Stimulated activated CD8-positive, alpha-beta memory T cell treated with anti-CD3 and anti-CD28 coated beads, Interleukin-2, amount 100 ng/mL, for 48 hours (primary cell): ENCODE measurements around the gene NR2C2AP.
A peak's percentile ranks its signal among the peaks of the same experiment; 100 is the strongest.
"Not testable (repeated sequence)": the region's sequence is repeated elsewhere in the genome, so short reads cannot be mapped to it uniquely, and the experiment has no call there.

ENCODE experiments used
- DNase-seq, 2 donors: peaks; one replicate each; pipeline ENCODE4 v3.0.0-alpha.2; 2020; ENCODE audit warnings: low read depth in 2 of 2

Gene NR2C2AP

DNA sequence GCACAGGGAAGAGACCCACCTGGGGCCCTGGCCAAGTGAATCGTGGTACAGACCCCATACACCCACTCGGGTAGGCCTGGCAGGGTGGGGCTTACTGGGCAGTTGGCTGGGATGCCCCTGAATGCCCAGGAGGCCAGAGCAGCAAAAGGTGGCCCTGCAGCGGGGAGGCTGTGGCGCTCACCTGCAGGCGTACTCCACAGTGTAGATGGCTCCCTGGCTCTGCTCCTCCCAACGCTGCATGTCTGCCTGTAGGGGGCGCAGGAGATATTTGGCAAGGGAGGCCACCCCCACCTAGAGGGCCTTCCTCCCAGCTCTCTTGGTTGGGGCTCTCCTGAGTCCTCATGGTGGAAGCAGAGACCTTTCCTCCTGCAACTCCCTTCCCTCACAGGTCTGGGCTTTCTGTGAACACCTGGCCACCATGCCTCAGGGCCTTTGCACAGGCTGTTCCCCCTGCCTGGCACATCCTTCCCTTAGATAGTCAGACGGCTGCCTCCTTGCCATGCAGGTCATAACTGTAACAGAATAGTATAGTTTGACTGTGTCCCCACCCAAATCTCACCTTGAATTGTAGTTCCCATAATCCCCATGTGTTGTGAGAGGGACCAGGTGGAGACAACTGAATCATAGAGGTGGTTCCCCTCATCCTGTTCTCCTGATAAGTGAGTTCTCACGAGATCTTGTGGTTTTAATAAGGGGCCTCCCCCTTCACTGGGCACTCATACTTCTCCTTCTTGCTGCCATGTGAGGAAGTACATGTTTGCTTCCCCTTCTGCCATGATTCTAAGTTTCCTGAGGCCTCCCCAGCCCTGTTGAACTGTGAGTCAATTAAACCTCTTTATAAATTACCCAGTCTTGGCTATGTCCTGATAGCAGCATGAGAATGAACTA is 17.1 kb downstream of the NR2C2AP start:
- peak; percentile 26 to 30 for DNase-seq

DNA sequence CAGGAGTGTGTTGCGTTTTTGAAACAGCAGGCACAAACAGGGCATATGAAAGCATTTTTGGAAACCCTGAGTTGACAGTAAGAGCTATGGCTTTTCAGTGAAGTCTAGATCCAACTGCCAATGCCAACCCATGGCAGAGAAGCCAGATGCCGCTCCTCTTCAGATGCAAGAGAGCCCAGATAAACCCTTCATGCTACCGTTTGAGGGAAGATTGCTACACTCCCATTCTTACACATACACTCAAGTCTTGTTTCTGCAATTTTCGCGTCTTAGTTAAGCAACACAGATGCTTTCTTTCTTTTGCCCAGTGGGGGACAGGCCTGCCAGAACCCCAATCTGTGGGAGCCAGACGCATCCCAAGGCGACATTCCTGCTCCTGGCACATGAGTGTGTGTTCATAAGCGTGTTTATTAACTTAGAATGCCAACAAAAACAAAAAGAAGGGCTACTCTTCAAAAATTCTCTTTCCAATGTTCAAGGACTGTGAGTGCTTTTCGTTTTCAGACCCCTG is 21.7 kb downstream of the NR2C2AP start:
- DNase-seq = no peak

DNA sequence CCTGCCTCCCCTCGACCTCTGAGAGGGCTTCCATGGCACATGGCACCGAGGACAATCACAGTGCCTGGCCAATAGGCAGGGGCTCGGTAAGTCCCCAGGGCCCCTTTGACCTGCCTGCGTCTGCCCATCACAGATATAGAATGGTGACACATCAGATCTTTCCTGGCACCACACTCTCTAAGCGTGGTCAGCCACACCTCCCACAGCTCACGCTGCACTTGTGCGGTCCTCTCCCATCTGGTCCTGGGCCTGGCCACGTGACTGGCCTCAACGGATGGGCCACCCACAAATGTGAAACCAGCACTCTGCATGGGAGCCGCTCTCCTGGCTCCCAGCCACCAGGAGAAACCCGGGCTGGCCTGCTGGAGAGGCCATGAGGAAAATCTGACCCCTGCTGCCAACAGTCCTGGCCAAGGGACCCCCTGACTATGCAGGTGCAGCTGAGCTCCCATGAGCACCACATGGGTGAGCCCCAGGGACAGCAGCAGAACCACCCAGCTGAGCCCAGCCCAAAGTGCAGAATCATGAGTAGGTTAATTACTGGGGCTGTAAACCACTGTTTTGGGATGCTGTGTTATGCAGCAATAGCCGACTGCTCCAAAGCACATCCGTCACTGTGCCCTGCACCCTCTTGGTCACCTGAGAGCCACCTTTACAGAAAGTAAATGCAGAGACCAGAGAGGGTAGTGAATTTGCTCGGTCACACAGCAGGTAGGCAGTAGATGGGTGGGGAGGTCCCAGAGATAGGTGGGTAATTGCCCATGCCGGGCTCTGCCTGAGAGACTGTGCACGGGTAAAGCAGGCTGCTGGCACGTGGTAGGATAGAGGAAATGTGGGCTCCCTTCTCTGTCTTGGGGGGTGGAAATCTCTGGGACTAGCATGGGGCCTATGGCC is 23.4 kb downstream of the NR2C2AP start:
- DNase-seq = no peak

DNA sequence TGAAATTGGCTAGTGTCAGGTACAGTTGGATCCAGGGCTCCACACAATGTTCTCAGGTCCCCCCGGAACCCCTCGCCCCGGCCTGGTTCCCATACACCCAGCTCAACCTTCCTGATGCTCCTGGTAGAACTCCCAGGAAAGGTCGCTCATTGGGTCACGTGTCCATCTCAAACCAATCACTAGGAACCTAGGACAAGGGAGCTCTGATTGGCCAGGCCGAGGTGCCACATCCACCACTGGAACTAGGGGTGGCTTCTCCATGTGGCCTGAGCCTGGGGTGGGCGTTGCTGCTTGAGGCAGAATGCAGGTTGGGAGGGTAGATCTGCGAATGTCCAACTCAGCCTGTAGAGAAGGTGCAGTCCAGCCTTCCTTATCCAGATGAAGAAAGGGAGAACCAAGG is 26.3 kb downstream of the NR2C2AP start:
- DNase-seq = no peak

DNA sequence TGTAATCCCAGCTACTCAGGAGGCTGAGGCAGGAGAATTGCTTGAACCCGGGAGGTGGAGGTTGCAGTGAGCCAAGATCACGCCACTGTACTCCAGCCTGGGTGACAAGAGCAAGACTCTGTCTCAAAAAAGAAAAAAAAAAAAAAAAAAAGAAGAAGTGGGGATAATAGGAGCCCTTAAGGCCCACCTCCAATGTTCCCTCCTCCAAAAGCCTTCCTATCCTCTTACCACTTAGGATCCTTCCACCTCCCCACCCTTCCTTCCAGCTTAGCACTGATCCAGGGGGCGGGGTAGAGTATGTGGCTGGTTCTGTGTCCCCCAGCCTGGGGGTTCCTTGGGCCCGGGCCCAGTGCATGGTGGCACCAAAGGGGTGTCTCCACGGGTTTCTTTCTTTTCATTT is 30.0 kb downstream of the NR2C2AP start:
- DNase-seq = not testable (repeated sequence)

DNA sequence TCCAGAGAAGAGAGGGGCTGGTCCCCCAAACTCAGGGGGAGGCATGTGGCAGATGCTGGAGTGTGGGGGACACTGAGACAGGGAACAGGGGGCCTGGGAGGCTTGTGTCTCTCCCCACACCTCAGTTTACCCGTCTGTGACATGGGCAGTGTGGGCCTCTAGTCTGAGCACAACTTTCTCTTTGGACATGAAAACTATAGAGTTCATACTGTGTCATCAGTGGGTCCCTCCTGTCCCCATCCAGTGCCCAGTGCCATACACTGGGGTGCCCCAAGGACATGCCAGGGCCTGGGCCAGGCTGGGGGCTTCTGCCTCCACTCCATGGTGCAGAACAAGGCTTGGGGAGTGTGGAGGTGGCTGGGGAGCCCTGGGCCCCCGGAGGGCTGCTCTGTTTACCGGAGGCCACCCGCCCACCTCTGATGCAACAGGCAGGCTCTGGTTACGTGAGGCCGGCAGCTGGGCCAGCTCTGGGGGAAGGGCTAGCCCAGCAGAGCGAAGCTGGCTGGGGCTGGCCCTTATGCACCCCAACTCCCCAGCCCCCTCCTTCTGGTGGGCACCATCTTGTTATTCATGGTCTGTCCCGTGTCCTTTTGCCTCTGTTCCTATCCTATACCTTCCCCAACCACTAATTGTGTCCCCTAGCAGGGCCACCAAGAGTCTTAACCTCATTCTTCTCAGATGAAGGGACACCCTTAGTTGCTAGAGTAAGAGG is 31.2 kb downstream of the NR2C2AP start:
- DNase-seq = no peak

DNA sequence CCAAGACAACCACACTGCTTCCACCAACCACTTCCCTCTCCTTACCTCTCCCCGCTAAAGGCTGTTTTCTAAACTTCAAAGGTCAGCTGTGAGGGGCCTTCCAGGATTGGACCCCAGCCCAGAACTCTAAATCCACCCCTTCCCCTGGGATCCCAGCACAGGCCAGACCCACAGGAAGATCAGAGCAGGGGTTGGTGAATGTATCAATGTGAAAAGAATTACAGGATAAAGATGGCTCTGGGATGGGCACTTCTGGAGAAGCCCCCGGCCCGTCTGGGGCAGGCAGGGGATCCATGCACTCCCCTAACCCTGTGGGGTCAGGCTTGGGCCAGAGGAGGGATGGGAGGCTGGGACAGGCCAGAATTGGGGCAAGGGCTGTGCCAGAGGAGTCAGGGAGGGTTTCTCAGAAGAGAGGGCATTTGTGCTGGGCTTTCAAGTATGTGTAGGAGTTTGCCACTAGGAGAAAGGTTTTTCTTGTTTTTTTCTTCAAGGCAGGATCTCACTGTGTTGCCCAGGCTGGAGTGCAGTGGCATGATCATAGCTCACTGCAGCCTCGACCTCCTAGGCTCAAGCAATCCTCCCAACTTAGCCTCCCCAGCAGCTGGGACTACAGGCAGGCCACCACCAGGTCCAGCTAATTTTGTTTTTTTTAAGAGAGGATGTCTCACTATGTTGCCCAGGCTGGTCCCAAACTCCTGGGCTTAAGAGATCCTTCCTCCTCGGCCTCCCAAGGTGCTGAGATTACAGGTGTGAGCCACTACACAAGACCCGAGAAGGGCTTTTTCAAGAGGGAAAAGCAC is 32.1 kb downstream of the NR2C2AP start:
- no peak for DNase-seq

DNA sequence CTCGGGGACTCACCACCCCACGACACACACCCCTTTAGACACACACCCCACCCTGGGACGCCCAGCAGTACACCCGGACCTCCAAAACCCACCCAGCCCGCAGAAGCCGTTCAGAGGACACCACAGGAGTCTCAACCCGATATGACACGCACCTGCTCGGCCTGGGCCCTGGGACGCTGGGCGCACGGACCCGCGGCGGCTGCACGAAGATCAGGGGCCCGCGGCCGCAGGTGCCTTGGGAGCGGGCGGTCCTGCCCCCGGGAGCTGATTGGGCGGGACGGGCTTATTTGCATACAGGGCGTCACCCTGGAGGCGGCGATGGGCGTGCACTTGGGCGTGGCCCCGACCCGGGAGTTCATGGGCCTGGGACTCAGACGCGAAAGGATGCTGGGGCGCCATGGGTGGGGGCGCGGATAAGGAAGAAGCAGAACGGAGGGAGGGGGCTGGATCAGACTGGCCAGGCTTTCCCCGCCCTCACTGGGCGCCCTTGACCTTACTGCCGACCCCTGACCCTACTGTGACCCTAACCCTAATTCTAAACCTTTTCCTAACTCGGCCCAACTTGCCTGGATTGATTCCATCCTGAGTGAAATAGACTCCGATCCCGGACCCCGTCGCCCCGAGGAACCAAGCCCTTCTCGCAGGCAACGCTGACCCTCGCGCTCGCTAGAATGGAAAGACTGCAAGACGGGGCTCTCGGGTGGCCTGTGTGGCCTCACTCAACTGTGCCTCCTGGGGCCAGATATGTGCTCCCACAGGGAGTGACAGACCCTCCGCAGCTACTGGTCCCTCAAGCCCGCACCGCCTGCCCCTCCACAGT is 33.0 kb downstream of the NR2C2AP start, which contains the start of gene MEF2B:
Gene MEF2B, minus strand, starts transcription at position 211 of the 820 bp plus-strand sequence. CDS start 19,528 bp downstream, outside the sequence.
- DNase-seq = peak; percentile 69 to 75

DNA sequence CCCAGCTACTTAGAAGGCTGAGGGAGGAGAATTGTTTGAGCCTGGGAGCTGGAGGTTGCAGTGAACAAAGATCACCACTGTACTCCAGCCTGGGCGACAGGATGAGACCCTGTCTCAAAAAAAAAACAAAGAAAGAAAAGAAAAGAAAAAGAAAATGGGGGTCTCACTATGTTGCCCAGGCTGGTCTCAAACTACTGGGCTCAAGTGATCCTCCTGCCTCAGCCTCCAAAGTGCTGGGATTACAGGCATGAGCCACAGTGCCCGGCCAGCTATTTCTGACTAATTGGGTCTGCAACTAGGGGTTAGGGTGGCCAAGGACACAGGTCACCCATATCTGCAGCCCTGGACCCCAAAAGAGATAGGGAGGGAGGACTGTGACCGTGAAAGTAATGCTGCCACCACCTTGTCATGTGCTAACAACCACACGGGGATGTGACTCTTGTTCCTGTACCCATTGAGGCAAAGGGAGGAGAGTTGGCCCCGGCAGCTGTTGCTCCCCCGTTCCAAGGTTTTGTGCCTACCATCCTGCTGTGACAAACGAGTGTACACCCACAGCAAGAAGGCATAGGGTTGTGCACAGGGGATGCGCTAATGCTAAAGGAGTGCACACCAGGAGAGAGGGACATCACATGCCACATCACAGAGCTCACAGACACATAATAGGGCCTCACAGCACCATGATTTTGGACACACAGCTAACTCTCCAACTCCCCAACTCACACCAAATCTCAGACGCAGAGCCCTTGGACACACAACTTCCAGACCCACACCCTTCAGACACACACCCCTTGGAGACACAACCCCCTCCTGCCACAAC is 33.8 kb downstream of the NR2C2AP start:
- DNase-seq = no peak

DNA sequence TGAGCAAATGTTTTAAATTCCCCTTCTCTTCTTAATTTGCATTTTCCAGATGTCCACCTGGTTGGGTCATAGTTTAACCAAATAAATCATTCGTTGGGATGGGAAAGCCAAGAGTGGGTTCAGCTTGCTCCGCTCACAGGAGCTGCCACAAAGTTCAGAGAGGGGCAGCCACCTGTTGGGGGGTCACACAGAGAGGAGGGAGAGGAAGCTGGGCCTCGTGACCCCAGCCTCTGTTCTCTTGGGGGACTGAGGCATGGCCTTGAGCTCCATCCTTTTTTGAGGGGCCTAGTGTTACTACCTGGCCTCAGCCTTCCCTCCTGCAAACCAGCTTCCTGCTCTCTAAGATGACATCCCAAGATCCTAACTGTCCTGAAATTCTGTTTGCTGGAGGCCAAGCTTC is 35.6 kb downstream of the NR2C2AP start:
- DNase-seq = no peak

DNA sequence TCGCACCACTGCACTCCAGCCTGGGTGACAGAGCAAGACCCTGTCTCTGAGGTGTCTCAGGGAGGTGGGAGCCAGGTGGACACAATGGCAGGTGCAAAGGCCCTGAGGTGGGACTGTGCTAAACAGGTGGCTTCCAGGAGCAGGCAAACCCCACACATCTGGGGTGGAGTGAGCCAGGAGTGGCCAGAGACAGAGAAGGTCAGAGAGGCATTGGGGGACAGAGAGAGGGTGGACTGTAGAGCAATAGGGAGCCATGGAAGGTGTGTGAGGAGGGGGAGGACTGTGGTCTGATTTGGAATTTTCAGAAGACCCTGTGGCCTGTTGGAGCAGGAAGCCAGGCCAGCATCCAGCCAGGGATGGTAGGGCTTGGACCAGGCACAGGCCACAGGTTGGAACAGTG is 37.8 kb downstream of the NR2C2AP start:
- no peak for DNase-seq

DNA sequence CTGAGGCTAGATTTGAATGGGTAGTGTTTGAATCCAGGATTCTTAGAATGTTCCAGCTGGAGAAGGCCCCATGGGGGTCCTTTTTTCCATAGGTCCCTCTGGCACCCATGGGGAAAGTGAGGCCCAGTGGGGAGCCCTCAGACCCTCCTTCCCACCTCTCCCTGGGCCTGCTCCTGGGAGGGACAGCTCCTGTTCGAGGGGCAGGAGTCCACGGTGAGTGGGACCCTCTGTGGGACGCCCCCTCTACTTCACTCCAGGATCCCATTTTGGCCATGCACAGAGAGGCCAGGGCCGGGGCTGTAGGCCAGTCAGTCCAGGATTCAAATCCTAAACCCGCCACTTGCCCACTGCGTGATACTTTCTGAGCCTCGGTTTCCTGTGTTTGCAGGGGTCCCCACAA is 40.7 kb downstream of the NR2C2AP start:
- DNase-seq = no peak

DNA sequence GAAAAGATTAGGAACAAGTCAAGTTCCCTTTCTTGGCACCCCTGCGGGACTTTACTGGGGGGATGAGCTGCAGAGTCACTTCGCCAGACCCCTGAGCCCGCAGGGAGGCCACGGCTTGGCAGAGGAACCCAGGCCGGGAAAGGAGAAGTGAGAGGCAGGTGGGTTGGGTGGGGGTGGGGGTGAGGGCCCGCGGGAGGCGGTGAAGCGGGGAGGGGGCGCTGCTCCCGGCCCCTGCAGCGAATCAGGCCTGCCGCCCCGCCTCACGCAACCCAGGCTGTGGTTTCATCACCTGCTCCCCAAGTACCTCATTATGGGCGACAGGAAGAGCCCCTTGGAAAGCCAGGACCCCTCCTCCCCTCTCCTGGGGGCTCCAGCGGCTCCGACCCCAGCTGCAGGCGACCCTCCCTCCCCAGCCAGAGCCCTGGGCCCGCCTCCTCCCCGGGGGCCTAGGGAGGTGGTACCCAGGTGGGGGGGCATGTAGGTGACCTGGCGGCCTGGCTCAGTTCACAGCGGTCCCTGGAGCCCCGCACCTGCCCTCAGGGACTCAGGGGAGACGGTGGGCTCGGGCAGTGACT is 42.7 kb downstream of the NR2C2AP start:
- no peak for DNase-seq

DNA sequence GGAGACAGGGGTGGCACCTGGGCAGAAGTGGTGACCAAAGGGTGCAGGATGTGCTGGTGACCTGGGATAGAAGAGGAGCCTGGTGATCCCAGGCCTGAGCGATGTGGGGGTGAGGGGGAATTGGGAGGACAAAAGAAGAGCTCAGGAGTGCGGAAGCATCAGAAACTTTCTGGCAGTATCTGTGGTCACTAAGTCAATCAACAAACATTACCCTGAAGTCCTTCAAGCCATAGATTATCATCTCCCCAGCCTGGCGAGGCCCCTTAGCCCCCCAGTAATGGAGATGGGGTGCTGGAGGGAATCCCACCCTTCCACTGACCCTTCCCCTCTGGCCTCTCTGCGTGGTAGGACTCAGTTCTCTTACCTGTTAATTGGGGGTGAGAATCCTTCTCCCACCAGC is 43.7 kb downstream of the NR2C2AP start:
- DNase-seq = no peak

DNA sequence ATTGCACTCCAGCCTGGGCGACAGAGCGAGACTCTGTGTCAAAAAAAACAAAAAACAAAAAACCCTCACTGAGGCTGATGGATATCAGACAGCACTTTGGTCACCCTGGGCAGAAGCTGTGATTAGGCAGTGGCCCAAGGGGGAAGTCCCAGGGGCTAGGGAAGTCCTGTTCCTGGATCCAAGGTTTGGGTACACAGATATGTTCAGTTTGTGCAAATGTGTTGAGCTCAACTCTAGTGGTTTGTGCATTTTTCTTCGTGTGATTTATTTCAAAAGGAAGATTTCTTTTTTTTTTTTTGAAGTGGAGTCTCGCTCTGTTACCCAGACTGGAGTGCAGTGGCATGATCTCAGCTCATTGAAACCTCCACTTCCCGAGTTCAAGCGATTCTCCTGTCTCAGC is 45.4 kb downstream of the NR2C2AP start:
- no peak for DNase-seq

DNA sequence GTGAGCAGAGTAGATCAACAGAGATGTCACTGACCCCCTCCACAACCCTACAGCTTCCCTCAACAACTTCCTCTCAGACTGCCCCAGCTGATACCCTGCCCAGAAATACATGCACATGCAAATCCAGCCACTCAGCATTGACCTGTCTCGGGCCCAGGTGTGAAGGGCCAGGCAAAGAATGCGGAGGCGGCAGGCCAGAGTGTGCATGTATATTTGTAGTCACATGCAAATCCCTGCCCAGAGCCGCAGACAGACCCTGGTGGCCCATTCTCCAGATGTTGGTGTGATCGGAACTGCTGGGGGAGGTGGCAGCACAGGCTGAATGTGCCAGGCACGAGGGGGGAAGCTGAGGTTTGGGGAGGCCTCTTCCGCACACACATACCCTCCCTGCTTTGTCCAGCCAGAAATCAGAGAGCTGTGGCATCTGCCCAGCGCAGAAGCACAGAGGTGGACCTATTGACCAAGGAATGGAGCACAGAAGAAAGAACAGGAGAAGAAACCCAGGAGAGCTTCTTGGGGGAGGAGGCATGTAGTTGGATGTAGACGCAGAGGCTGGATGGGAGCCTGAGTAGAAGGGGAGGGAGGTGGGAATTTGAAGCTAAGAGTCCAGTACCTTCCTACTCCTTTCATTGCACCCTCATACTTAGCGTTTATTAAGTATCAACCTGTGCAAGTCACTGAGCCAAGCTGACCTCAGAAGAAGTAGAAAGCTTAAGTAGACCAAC is 47.6 kb downstream of the NR2C2AP start:
- DNase-seq = no peak

DNA sequence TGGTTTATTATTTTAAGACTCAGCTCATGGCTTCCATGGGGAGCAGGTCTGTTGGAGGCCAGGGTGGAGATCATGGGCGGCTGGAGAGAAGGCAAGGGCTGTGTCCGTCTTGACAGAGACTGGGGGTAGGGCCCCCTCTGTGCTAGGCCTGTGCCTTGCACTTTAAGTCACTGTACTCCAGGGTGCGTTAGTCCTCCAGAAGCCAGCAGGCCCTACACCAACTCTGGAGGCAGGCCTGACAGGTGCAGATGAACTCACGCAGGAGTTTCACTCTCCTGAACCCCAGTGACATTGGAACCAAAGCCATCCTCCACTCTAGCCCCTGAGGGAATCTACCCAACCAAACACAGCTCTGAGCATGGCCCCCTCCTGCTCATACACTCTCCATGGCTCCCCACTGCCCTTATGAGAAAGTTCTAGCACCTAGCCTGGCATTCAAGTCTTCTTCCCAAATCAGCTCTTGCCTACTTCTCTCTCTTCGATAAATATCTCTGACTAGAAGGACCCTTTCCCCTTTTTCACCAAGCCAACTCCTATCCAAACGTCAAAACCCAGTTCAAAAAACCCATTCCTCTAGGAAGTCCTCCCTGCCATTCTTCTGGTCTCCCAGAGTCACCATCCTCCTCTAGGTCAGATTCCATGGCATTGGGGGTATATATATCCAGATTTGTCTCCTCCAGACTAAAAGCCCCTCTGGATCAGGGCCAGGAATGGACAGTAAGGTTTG is 48.3 kb downstream of the NR2C2AP start:
- DNase-seq = no peak
